ENCODE results near the gene STX11. TPM values are rescaled to one million over a fixed set of nuclear protein-coding genes. Genes with fewer than 3 reads are reported as not detected.

The STX11 gene
- total RNA-seq, 1 donor from 2014 or later, result not detected

DNA sequence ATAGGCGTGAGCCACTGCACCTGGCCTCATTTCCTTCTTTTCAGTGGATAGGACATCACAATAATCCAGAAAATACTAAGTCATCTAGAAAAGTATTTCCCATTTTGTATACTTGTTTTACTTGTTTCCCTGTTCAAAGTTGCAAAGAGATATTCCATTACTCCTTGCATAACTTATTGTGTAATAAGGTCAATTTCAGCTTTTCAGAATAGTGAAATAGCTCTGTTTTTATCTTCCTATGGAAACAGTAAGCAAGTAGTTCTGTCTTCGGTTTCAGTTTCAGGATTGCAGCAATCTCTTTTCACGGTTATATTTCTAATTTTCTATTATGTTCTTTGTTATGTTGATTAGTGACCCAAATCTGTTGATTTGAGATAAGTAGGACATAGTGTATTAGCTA, 6.0 kb downstream of the STX11 start:
- no peak for TF ChIP-seq CTCF (conservative IDR thresholded peaks at IDR 0.05)
- no peaks in the 10 kb centered on the region for H3K36me3 Mint-ChIP-seq (ENCODE audit: low read depth)
- H3K4me1 Mint-ChIP-seq, result peaks cover 8% of the 10 kb centered on the region
- peaks cover 43% of the 10 kb centered on the region for H3K27me3 Mint-ChIP-seq (ENCODE audit: low read depth)
- H3K9me3 Mint-ChIP-seq, result no peaks in the 10 kb centered on the region
- no peak overlapping the region for H3K27ac Mint-ChIP-seq (ENCODE audit: unreplicated experiment)
- DNase-seq (ENCODE audit: low read depth, low spot score), result no peak
- H3K4me3 Mint-ChIP-seq, result no peak overlapping the region

GRCh38 chr6:144156991-144157390, 6.7 kb downstream of the STX11 start:
- no peak overlapping the region for H3K27ac Mint-ChIP-seq (ENCODE audit: unreplicated experiment)
- no peaks in the 10 kb centered on the region for H3K36me3 Mint-ChIP-seq (ENCODE audit: low read depth)
- H3K4me1 Mint-ChIP-seq, result peaks cover 8% of the 10 kb centered on the region
- no peak for DNase-seq (ENCODE audit: low read depth, low spot score)
- peaks cover 36% of the 10 kb centered on the region for H3K27me3 Mint-ChIP-seq (ENCODE audit: low read depth)
- no peaks in the 10 kb centered on the region for H3K9me3 Mint-ChIP-seq
- H3K4me3 Mint-ChIP-seq, result no peak overlapping the region
- no peak for TF ChIP-seq CTCF (conservative IDR thresholded peaks at IDR 0.05)

GRCh38 chr6:144158133-144158532, 7.8 kb downstream of the STX11 start:
- no peak for DNase-seq (ENCODE audit: low read depth, low spot score)

DNA sequence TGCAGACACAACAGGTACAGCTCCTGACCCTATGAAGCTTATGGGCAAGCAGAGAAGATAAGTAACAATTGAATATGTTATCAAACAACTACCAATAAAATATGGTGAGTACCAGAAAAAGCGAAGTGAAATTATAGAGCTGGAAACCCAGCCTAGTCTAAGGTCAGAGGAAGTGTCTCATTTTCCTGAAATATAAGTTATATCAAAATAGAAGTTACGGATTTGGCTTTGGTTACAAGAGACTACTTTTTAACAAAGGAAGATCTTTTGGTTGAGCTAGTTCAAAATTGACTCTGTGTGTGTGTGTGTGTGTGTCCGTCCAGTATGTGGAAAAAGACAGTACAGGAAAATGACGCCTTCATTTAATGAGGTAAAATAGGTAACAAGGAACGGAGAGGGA, 8.9 kb downstream of the STX11 start:
- peaks cover 16% of the 10 kb centered on the region for H3K27me3 Mint-ChIP-seq (ENCODE audit: low read depth)
- peaks cover 8% of the 10 kb centered on the region for H3K4me1 Mint-ChIP-seq
- no peak for TF ChIP-seq CTCF (conservative IDR thresholded peaks at IDR 0.05)
- no peak for DNase-seq (ENCODE audit: low read depth, low spot score)
- H3K36me3 Mint-ChIP-seq (ENCODE audit: low read depth), result no peaks in the 10 kb centered on the region
- H3K27ac Mint-ChIP-seq (ENCODE audit: unreplicated experiment), result no peak overlapping the region
- H3K9me3 Mint-ChIP-seq, result no peaks in the 10 kb centered on the region
- no peak overlapping the region for H3K4me3 Mint-ChIP-seq

More at GRCh38 chr6:144158133-144158532, 7.8 kb downstream of the STX11 start:
- no peaks in the 10 kb centered on the region for H3K9me3 Mint-ChIP-seq
- TF ChIP-seq CTCF (conservative IDR thresholded peaks at IDR 0.05), result no peak
- H3K27me3 Mint-ChIP-seq (ENCODE audit: low read depth), result peaks cover 25% of the 10 kb centered on the region
- H3K36me3 Mint-ChIP-seq (ENCODE audit: low read depth), result no peaks in the 10 kb centered on the region
- H3K4me3 Mint-ChIP-seq, result no peak overlapping the region
- H3K27ac Mint-ChIP-seq (ENCODE audit: unreplicated experiment), result no peak overlapping the region
- H3K4me1 Mint-ChIP-seq, result peaks cover 8% of the 10 kb centered on the region

DNA sequence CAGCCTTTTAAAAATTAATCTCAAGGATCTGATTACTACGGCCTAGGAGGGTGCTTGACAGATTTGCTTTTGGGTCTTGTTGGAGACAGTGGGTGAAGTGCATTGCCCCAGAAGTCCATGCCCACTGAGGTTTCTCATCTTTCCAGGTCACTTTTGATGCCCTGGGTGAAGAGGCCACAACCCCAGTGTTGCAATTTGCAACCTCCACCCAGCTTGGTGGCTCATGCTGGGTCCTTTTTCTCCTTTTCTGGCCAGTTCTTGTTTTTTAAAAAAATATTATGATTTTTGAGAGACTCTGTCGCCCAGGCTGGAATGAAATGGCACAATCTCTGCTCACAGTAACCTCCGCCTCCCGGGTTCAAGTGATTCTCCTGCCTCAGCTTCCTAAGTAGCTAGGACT, 9.4 kb downstream of the STX11 start:
- H3K9me3 Mint-ChIP-seq, result no peaks in the 10 kb centered on the region
- peaks cover 8% of the 10 kb centered on the region for H3K4me1 Mint-ChIP-seq
- no peak for DNase-seq (ENCODE audit: low read depth, low spot score)
- H3K36me3 Mint-ChIP-seq (ENCODE audit: low read depth), result no peaks in the 10 kb centered on the region
- no peak overlapping the region for H3K4me3 Mint-ChIP-seq
- H3K27ac Mint-ChIP-seq (ENCODE audit: unreplicated experiment), result no peak overlapping the region
- peaks cover 12% of the 10 kb centered on the region for H3K27me3 Mint-ChIP-seq (ENCODE audit: low read depth)
- no peak for TF ChIP-seq CTCF (conservative IDR thresholded peaks at IDR 0.05)

Measured in neural crest cell (in vitro differentiated cells).